OCI-LY3 (cell line): ENCODE measurements around the gene CDNF.

Experiments
- H2AFZ ChIP-seq: fragments of 200-600, 300-600 bp; shearing (Covaris generic); 2 replicates; pipeline ENCODE4 v1.6.0; 2014; ENCODE audit warnings: antibody characterized with exemption, low read depth, low read length
- H3K27ac ChIP-seq: fragments of 200-600, 300-600 bp; sonication (generic); 2 replicates; pipeline ENCODE4 v1.5.1; 2014; ENCODE audit warnings: mild to moderate bottlenecking, low read length, moderate library complexity, mixed read lengths
- H3K27me3 ChIP-seq: fragments of 200-600, 300-600 bp; sonication (generic); 2 replicates; pipeline ENCODE4 v1.6.1; 2014; ENCODE audit warnings: low read depth, low read length, mixed read lengths
- H3K36me3 ChIP-seq: fragments of 200-600, 300-600 bp; sonication (generic); replicated peaks from 2 replicates; pipeline ENCODE3; 2014; ENCODE audit warnings: low read depth, low read length, mixed read lengths
- H3K4me1 ChIP-seq: fragments of 300-600, 200-600 bp; sonication (generic); 2 replicates; pipeline ENCODE4 v1.6.1; 2014; ENCODE audit warnings: low read length, mixed read lengths
- H3K4me2 ChIP-seq: fragments of 200-600, 300-600 bp; sonication (generic); 2 replicates; pipeline ENCODE4 v1.6.1; 2014; ENCODE audit warnings: low read length, mixed read lengths
- H3K4me3 ChIP-seq: fragments of 300-600, 200-600 bp; sonication (generic); 2 replicates; pipeline ENCODE4 v1.5.1; 2014; ENCODE audit warnings: antibody characterized with exemption, mild to moderate bottlenecking, low read length, moderate library complexity
- H3K79me2 ChIP-seq: fragments of 300-600, 200-600 bp; shearing (Covaris generic); 2 replicates; pipeline ENCODE4 v1.6.1; 2014; ENCODE audit warnings: mild to moderate bottlenecking, low read length, mixed read lengths
- H3K9ac ChIP-seq: fragments of 300-600, 200-600 bp; shearing (Covaris generic); 2 replicates; pipeline ENCODE4 v1.6.0; 2014; ENCODE audit warnings: mild to moderate bottlenecking, low read length, moderate library complexity
- H3K9me3 ChIP-seq: fragments of 200-600, 300-600 bp; shearing (Covaris generic); 2 replicates; pipeline ENCODE4 v1.6.1; 2014; ENCODE audit warnings: low read length, mixed read lengths; ENCODE audit not compliant: insufficient read depth
- H4K20me1 ChIP-seq: fragments of 200-600, 300-600 bp; sonication (generic); 2 replicates; pipeline ENCODE4 v1.6.1; 2016; ENCODE audit warnings: low read length, mixed read lengths; ENCODE audit not compliant: insufficient read depth
- CTCF ChIP-seq: fragments of 200-600, 300-600 bp; sonication (generic); IDR thresholded peaks from 2 replicates; pipeline ENCODE4 v1.5.1; 2014; ENCODE audit warnings: antibody characterized with exemption, low read length, low read depth
- EZH2phosphoT487 ChIP-seq: fragments of 200-600 bp; shearing (Covaris generic); IDR thresholded peaks from 2 replicates; pipeline ENCODE4 v1.6.1; 2018; ENCODE audit warnings: antibody characterized with exemption, mixed run types, low read depth

CDNF gene

GRCh38 chr10:14773551-14774213 lies 64.2 kb downstream of the CDNF start:
- no peak overlapping the region for H2AFZ ChIP-seq
- H3K27me3 ChIP-seq, result no peaks in the 10 kb centered on the region
- TF ChIP-seq EZH2phosphoT487, result no peak
- TF ChIP-seq CTCF, result no peak
- H3K36me3 ChIP-seq, result no peaks in the 10 kb centered on the region
- H3K4me2 ChIP-seq, result no peak overlapping the region
- H3K79me2 ChIP-seq, result no peaks in the 10 kb centered on the region
- H3K9me3 ChIP-seq, result no peaks in the 10 kb centered on the region
- H3K9ac ChIP-seq, result no peak overlapping the region
- H3K27ac ChIP-seq, result no peak overlapping the region
- H4K20me1 ChIP-seq, result no peaks in the 10 kb centered on the region
- no peak overlapping the region for H3K4me3 ChIP-seq
- no peaks in the 10 kb centered on the region for H3K4me1 ChIP-seq

GRCh38 chr10:14772399-14772798 lies 65.4 kb downstream of the CDNF start:
- Histone ChIP-seq H2AFZ (no peak overlapping the region), H3K79me2 (no peaks in the 10 kb centered on the region), H3K9me3 (no peaks in the 10 kb centered on the region), H3K27ac (no peak overlapping the region), H3K4me2 (no peak overlapping the region), H4K20me1 (no peaks in the 10 kb centered on the region), H3K4me1 (no peaks in the 10 kb centered on the region), H3K27me3 (no peaks in the 10 kb centered on the region), H3K9ac (no peak overlapping the region), H3K36me3 (no peaks in the 10 kb centered on the region), H3K4me3 (no peak overlapping the region)
- no peak for TF ChIP-seq EZH2phosphoT487
- no peak for TF ChIP-seq CTCF

DNA sequence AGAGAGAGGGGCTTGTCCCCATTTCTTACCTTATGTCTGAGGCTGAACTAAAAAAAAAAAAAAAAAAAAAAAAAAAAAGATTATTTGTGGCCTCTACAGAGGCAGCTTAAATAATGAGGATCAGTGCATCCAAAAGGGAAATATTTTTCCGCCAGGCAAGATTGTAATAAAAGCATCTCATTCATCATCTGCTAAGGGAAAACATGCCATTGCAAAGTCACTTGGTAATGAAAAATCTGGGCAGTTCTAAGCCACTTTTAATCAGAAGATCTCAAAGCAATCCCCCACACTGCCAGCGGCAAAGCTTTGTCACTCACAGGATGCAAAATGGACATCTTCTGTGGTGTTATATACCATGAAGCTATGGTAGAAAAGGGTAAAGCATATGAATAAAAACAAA lies 66.9 kb downstream of the CDNF start:
- H4K20me1 ChIP-seq, result no peaks in the 10 kb centered on the region
- no peak for TF ChIP-seq CTCF
- no peak for TF ChIP-seq EZH2phosphoT487
- H3K4me1 ChIP-seq, result no peaks in the 10 kb centered on the region

More for the DNA sequence above, 66.9 kb downstream of the CDNF start:
- no peaks in the 10 kb centered on the region for H3K79me2 ChIP-seq
- no peaks in the 10 kb centered on the region for H3K27me3 ChIP-seq
- no peak overlapping the region for H3K4me3 ChIP-seq
- H3K4me2 ChIP-seq, result no peak overlapping the region
- no peak overlapping the region for H3K27ac ChIP-seq
- no peak overlapping the region for H3K9ac ChIP-seq
- no peaks in the 10 kb centered on the region for H3K36me3 ChIP-seq
- no peaks in the 10 kb centered on the region for H3K9me3 ChIP-seq
- H2AFZ ChIP-seq, result no peak overlapping the region
